Measurements from ENCODE around the gene ACP6.
"Not testable (repeated sequence)": the region's sequence is repeated elsewhere in the genome, so short reads cannot be mapped to it uniquely, and the experiment has no call there.

ACP6 gene

GRCh38 chr1:147670319-147671001 lies at the start of gene ACP6:
ACP6 (minus strand) TSS chr1:147670524; CDS start chr1:147670048, 476 bp downstream.
- DNase-seq (ENCODE audit: low read depth in 2 of 2): peak; percentile 70 to 80

- DNase-seq (ENCODE audit: low read depth in 2 of 2): no peak
These were observed 49.4 kb upstream of the ACP6 start for GRCh38 chr1:147719711-147720225.

- no peak for DNase-seq (ENCODE audit: low read depth in 2 of 2)
These were observed 48.8 kb upstream of the ACP6 start for GRCh38 chr1:147719029-147719698.

GRCh38 chr1:147717706-147718097 lies 47.4 kb upstream of the ACP6 start:
- no peak for DNase-seq (ENCODE audit: low read depth in 2 of 2)

GRCh38 chr1:147717051-147717705 lies 46.9 kb upstream of the ACP6 start:
- DNase-seq (ENCODE audit: low read depth in 2 of 2): no peak

- DNase-seq (ENCODE audit: low read depth in 2 of 2): no peak
These were observed 42.3 kb upstream of the ACP6 start for GRCh38 chr1:147712605-147713004.

- peak; percentile 6 to 31 for DNase-seq (ENCODE audit: low read depth in 2 of 2)
These were observed 30.0 kb upstream of the ACP6 start for GRCh38 chr1:147700042-147701006.

GRCh38 chr1:147699686-147700041 lies 29.3 kb upstream of the ACP6 start:
- DNase-seq (ENCODE audit: low read depth in 2 of 2): no peak

- DNase-seq (ENCODE audit: low read depth in 2 of 2): no peak
These were observed 12.9 kb upstream of the ACP6 start for GRCh38 chr1:147683163-147683763.

GRCh38 chr1:147680608-147681235 lies 10.4 kb upstream of the ACP6 start:
- not testable (repeated sequence) for DNase-seq (ENCODE audit: low read depth in 2 of 2)

- not testable (repeated sequence) for DNase-seq (ENCODE audit: low read depth in 2 of 2)
These were observed 7.4 kb upstream of the ACP6 start for GRCh38 chr1:147677681-147678080.

GRCh38 chr1:147676311-147677085 lies 6.2 kb upstream of the ACP6 start:
- no peak for DNase-seq (ENCODE audit: low read depth in 2 of 2)

GRCh38 chr1:147673816-147674215 lies 3.5 kb upstream of the ACP6 start:
- DNase-seq (ENCODE audit: low read depth in 2 of 2): no peak

GRCh38 chr1:147673406-147673805 lies 3.1 kb upstream of the ACP6 start:
- DNase-seq (ENCODE audit: low read depth in 2 of 2): no peak

GRCh38 chr1:147669469-147670318 lies 630 bp downstream of the ACP6 start:
- DNase-seq (ENCODE audit: low read depth in 2 of 2): no peak

GRCh38 chr1:147665521-147665920 lies 4.8 kb downstream of the ACP6 start:
- DNase-seq (ENCODE audit: low read depth in 2 of 2): no peak

- no peak for DNase-seq (ENCODE audit: low read depth in 2 of 2)
These were observed 6.1 kb downstream of the ACP6 start for GRCh38 chr1:147664206-147664605.

- no peak for DNase-seq (ENCODE audit: low read depth in 2 of 2)
These were observed 15.8 kb downstream of the ACP6 start for GRCh38 chr1:147654511-147654910.

GRCh38 chr1:147652306-147652705 lies 18.0 kb downstream of the ACP6 start:
- DNase-seq (ENCODE audit: low read depth in 2 of 2): no peak

Measured in activated CD8-positive, alpha-beta memory T cell treated with anti-CD3 and anti-CD28 coated beads for 4 hours (primary cell).